Measurements from ENCODE around the gene PACSIN1. TPM values are rescaled to one million over a fixed set of nuclear protein-coding genes. Genes with fewer than 3 reads are reported as not detected.

The PACSIN1 gene
- total and polyA plus RNA-seq, 2 experiments from 2014 or later: 0.05 to 0.37 TPM

DNA sequence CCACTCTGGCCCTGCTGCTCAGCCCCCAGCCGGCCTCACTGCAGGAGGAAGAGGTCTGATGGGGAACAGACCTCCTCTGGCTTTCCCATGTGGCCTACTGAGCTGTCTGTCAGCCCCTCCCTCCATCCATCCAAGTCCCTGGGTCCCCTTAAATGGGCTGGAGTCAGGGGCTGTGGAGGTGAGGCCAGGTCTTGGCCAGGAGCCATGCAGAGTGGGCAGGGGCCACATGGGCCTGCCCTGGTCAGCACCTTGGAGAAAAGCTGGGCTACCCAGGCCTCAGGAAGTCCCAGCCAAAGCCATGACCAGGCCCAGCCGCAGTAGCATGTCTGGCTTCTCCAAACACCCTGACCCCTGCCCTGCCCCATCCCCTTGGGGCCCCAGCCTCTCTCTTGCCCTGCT, 83.9 kb downstream of the PACSIN1 start:
- WGBS (ENCODE audit: low lambda C conversion rate, missing lambda C conversion rate): 89% methylated on average over 1 of the region's 2 CpGs
- DNase-seq (ENCODE audit: low spot score): no peak
- Histone ChIP-seq H3K4me2 (no peak overlapping the region), H3K9me2 (replicated peaks; ENCODE audit: insufficient read depth) (no peaks in the 10 kb centered on the region), H3K27me3 (no peaks in the 10 kb centered on the region), H3K9me3 (ENCODE audit: low read depth) (no peaks in the 10 kb centered on the region), H3K4me1 (ENCODE audit: insufficient read depth) (peaks cover 7% of the 10 kb centered on the region), H3K79me2 (no peaks in the 10 kb centered on the region), H3K36me3 (replicated peaks; ENCODE audit: insufficient read depth, low read depth) (no peaks in the 10 kb centered on the region), H3K27ac (no peak overlapping the region), H2AFZ (no peak overlapping the region), H4K20me1 (ENCODE audit: insufficient read depth, poor library complexity, severe bottlenecking) (no peaks in the 10 kb centered on the region), H3K4me3 (no peak overlapping the region)
- TF ChIP-seq EZH2phosphoT487 (IDR thresholded peaks at IDR 0.05; ENCODE audit: low read depth, severe bottlenecking, unreplicated experiment): no peak
- TF ChIP-seq, protein P1, sequence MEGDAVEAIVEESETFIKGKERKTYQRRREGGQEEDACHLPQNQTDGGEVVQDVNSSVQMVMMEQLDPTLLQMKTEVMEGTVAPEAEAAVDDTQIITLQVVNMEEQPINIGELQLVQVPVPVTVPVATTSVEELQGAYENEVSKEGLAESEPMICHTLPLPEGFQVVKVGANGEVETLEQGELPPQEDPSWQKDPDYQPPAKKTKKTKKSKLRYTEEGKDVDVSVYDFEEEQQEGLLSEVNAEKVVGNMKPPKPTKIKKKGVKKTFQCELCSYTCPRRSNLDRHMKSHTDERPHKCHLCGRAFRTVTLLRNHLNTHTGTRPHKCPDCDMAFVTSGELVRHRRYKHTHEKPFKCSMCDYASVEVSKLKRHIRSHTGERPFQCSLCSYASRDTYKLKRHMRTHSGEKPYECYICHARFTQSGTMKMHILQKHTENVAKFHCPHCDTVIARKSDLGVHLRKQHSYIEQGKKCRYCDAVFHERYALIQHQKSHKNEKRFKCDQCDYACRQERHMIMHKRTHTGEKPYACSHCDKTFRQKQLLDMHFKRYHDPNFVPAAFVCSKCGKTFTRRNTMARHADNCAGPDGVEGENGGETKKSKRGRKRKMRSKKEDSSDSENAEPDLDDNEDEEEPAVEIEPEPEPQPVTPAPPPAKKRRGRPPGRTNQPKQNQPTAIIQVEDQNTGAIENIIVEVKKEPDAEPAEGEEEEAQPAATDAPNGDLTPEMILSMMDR (IDR thresholded peaks at IDR 0.05; ENCODE audit: poor library complexity): no peak
- no peak for TF ChIP-seq EZH2 (IDR thresholded peaks at IDR 0.05; ENCODE audit: borderline replicate concordance)

DNA sequence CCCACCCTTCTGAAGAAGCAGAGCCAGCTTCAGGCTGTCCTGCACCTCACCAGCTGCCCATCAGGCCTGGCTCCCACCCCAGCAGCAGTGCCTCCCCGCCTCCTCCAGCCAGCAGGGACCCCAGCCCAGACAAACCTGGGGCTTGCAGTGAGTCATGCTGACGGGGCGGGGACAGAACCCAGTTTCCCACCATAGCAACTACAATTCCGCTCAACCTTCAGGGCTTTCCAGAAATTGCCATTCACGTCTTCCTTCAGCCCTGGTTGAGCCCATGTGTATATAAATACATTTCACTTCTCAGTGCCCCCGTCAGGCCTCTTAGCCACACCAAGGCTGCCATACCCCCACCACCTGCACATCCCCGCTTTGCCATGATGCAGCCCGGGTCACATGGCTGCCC, 85.8 kb downstream of the PACSIN1 start:
- WGBS (ENCODE audit: low lambda C conversion rate, missing lambda C conversion rate): 97% methylated on average over 7 of the region's 8 CpGs
- Histone ChIP-seq H3K4me3 (no peak overlapping the region), H3K9me3 (ENCODE audit: low read depth) (no peaks in the 10 kb centered on the region), H3K9me2 (replicated peaks; ENCODE audit: insufficient read depth) (no peaks in the 10 kb centered on the region), H3K4me2 (no peak overlapping the region), H3K4me1 (ENCODE audit: insufficient read depth) (peaks cover 1% of the 10 kb centered on the region), H2AFZ (no peak overlapping the region), H4K20me1 (ENCODE audit: insufficient read depth, poor library complexity, severe bottlenecking) (no peaks in the 10 kb centered on the region), H3K27ac (no peak overlapping the region), H3K79me2 (no peaks in the 10 kb centered on the region), H3K27me3 (no peaks in the 10 kb centered on the region), H3K36me3 (replicated peaks; ENCODE audit: insufficient read depth, low read depth) (no peaks in the 10 kb centered on the region)
- DNase-seq (ENCODE audit: low spot score): no peak
- no peak for TF ChIP-seq EZH2phosphoT487 (IDR thresholded peaks at IDR 0.05; ENCODE audit: low read depth, severe bottlenecking, unreplicated experiment)
- TF ChIP-seq, protein P1 (IDR thresholded peaks at IDR 0.05; ENCODE audit: poor library complexity): no peak
- no peak for TF ChIP-seq EZH2 (IDR thresholded peaks at IDR 0.05; ENCODE audit: borderline replicate concordance)

DNA sequence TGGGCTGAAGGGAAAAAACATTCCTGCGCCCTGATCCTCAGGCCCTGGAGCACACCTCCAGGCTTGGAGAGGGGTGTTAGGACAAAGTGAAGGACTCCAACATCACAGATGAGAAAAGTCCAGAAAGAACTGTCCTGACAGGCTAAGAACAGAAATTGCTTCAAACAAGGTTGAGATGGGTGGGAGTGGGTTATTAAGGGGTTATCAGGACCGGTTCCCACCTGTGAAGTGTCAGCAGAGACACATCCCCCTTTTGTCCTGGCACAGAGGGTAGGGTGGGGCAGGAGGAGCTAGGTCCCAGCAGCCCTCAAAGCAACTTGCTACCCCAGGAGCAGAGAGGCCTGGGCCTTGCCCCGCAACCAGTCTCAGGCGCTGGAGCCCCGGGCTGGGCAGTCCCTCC, 86.7 kb downstream of the PACSIN1 start:
- Histone ChIP-seq H3K27ac (no peak overlapping the region), H3K4me2 (no peak overlapping the region), H3K27me3 (no peaks in the 10 kb centered on the region), H4K20me1 (ENCODE audit: insufficient read depth, poor library complexity, severe bottlenecking) (no peaks in the 10 kb centered on the region), H3K79me2 (no peaks in the 10 kb centered on the region), H2AFZ (no peak overlapping the region), H3K4me3 (no peak overlapping the region), H3K9me2 (replicated peaks; ENCODE audit: insufficient read depth) (no peaks in the 10 kb centered on the region), H3K36me3 (replicated peaks; ENCODE audit: insufficient read depth, low read depth) (no peaks in the 10 kb centered on the region), H3K9me3 (ENCODE audit: low read depth) (no peaks in the 10 kb centered on the region), H3K4me1 (ENCODE audit: insufficient read depth) (no peaks in the 10 kb centered on the region)
- TF ChIP-seq EZH2 (IDR thresholded peaks at IDR 0.05; ENCODE audit: borderline replicate concordance) (no peak), EZH2phosphoT487 (IDR thresholded peaks at IDR 0.05; ENCODE audit: low read depth, severe bottlenecking, unreplicated experiment) (no peak)
- TF ChIP-seq, protein P1 (IDR thresholded peaks at IDR 0.05; ENCODE audit: poor library complexity): no peak
- 87% methylated on average over 5 of the region's 5 CpGs for WGBS (ENCODE audit: low lambda C conversion rate, missing lambda C conversion rate)
- DNase-seq (ENCODE audit: low spot score): no peak

DNA sequence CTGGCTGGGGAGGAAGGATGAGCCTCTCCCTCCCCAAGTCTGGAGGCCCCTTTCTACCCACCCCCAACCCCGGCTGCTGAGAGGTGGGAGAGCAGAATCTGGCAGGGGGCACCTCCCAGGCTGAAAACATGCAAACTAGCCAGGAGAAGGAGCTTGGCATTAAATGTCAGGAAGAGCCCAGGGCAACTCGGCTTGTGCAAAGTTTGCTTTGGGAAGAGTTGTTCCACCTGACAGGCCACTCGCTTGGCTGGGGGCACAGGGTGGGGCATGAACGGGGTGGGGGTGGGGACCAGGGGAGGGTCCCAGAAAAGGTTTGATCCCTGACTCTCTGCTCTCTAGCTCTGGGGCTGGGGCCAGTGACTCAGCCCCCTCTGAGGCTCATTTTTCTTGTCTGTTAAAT, 87.3 kb downstream of the PACSIN1 start:
- TF ChIP-seq EZH2phosphoT487 (IDR thresholded peaks at IDR 0.05; ENCODE audit: low read depth, severe bottlenecking, unreplicated experiment): no peak
- no peak for TF ChIP-seq EZH2 (IDR thresholded peaks at IDR 0.05; ENCODE audit: borderline replicate concordance)
- TF ChIP-seq, protein P1 (IDR thresholded peaks at IDR 0.05; ENCODE audit: poor library complexity): no peak
- H3K4me3 ChIP-seq: no peak overlapping the region
- H2AFZ ChIP-seq: no peak overlapping the region
- no peak overlapping the region for H3K27ac ChIP-seq
- no peaks in the 10 kb centered on the region for H3K27me3 ChIP-seq
- no peak overlapping the region for H3K4me2 ChIP-seq
- no peaks in the 10 kb centered on the region for H3K79me2 ChIP-seq
- H3K9me2 ChIP-seq (replicated peaks; ENCODE audit: insufficient read depth): no peaks in the 10 kb centered on the region
- H3K9me3 ChIP-seq (ENCODE audit: low read depth): no peaks in the 10 kb centered on the region
- H4K20me1 ChIP-seq (ENCODE audit: insufficient read depth, poor library complexity, severe bottlenecking): no peaks in the 10 kb centered on the region
- no peaks in the 10 kb centered on the region for H3K4me1 ChIP-seq (ENCODE audit: insufficient read depth)
- WGBS (ENCODE audit: low lambda C conversion rate, missing lambda C conversion rate): 70% methylated on average over 4 of the region's 4 CpGs
- no peak for DNase-seq (ENCODE audit: low spot score)
- H3K36me3 ChIP-seq (replicated peaks; ENCODE audit: insufficient read depth, low read depth): no peaks in the 10 kb centered on the region

Measured in hepatocyte (in vitro differentiated cells).